Neural crest cell (in vitro differentiated cells): ENCODE measurements around the gene CAGE1. TPM values are rescaled to one million over a fixed set of nuclear protein-coding genes. Genes with fewer than 3 reads are reported as not detected.
A peak's percentile ranks its signal among the peaks of the same experiment; 100 is the strongest.

Source experiments
- DNase-seq: peaks from one replicate; pipeline ENCODE4 v3.0.0; 2021; ENCODE audit warnings: low read depth, mixed read lengths, low spot score
- H3K27ac Mint-ChIP-seq: one replicate; pipeline ENCODE4 v1.8.0; 2021; ENCODE audit warnings: mild to moderate bottlenecking, mixed read lengths; ENCODE audit not compliant: unreplicated experiment
- H3K27me3 Mint-ChIP-seq: 2 replicates; pipeline ENCODE4 v1.8.0; 2021; ENCODE audit warnings: low read depth, mild to moderate bottlenecking, mixed read lengths
- H3K36me3 Mint-ChIP-seq: 2 replicates; pipeline ENCODE4 v1.8.0; 2021; ENCODE audit warnings: low read depth, mild to moderate bottlenecking, mixed read lengths
- H3K4me1 Mint-ChIP-seq: 2 replicates; pipeline ENCODE4 v1.8.0; 2021; ENCODE audit warnings: mixed read lengths
- H3K4me3 Mint-ChIP-seq: one replicate; pipeline ENCODE4 v1.8.0; 2021; ENCODE audit warnings: mild to moderate bottlenecking, mixed read lengths
- H3K9me3 Mint-ChIP-seq: 2 replicates; pipeline ENCODE4 v1.8.0; 2021; ENCODE audit warnings: mixed read lengths
- long read RNA-seq: library from polyadenylated mRNA; unstranded; transcript quantifications from one replicate; pipeline ENCODE4 v2.0.0, GENCODE V29; 2020
- total RNA-seq: library from RNA; stranded (reverse); gene quantifications from 2 replicates; pipeline ENCODE4 v1.2.1, GENCODE V29; 2021
- TF ChIP-seq, protein P1 (sequence below): fragments of 200-600 bp; sonication (generic); conservative IDR thresholded peaks from 2 replicates; pipeline ENCODE4 v1.5.0; 2021; ENCODE audit warnings: antibody characterized with exemption, mild to moderate bottlenecking

CAGE1 gene
- 0.16 and 0.20 TPM in 2 replicates for total RNA-seq
- long read RNA-seq: 0 reads

DNA sequence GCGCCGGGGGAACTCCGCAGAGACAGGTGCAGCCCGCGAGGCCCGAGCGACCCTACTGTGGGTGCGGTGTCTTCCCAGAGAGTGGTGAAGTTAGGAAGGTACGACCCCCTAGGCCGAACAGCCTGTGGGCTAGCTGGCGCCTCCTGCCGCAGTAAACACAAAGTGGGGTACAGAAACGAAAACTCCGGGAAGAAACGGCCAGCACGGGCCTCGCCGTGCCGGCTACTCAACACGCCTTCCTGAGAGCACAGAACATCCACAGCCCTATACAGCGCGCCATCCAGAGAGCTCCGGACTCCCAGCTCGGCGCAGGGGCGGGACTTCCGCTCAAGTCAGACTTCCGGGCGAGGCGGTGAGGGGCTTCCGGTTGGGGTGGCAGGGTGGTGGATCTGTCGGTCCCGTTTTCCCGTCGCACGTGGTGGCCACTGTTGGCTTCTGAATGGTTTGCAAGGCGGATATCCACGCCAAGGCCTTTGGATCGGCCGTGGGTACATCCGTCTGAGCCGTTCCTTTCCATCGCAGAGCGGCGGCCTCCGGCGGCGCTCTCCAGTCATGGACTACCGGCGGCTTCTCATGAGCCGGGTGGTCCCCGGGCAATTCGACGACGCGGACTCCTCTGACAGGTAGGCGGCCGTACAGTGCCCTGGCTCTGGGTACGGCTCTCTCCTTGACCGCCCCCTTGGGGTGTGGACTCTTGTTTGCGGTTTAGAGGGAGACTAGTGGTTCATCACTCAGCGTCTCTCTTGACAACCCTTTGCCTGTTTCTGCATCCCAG is at the start of gene CAGE1, which contains the start of gene RIOK1:
Gene CAGE1, minus strand, starts transcription at position 292 of the 775 bp plus-strand sequence. CDS start 2,569 bp downstream, outside the sequence.
Gene RIOK1, plus strand, starts transcription at position 358 of the 775 bp plus-strand sequence. Its CDS starts 195 bp downstream, at position 553.
- peak within 1 kb of the TSS; percentile 97 for H3K27ac Mint-ChIP-seq
- H3K27me3 Mint-ChIP-seq: no peaks in the 10 kb centered on the region
- peaks cover 41% of the 10 kb centered on the region for H3K4me1 Mint-ChIP-seq
- peak within 1 kb of the TSS; percentile 99 for H3K4me3 Mint-ChIP-seq
- H3K9me3 Mint-ChIP-seq: no peaks in the 10 kb centered on the region
- TF ChIP-seq, protein P1, sequence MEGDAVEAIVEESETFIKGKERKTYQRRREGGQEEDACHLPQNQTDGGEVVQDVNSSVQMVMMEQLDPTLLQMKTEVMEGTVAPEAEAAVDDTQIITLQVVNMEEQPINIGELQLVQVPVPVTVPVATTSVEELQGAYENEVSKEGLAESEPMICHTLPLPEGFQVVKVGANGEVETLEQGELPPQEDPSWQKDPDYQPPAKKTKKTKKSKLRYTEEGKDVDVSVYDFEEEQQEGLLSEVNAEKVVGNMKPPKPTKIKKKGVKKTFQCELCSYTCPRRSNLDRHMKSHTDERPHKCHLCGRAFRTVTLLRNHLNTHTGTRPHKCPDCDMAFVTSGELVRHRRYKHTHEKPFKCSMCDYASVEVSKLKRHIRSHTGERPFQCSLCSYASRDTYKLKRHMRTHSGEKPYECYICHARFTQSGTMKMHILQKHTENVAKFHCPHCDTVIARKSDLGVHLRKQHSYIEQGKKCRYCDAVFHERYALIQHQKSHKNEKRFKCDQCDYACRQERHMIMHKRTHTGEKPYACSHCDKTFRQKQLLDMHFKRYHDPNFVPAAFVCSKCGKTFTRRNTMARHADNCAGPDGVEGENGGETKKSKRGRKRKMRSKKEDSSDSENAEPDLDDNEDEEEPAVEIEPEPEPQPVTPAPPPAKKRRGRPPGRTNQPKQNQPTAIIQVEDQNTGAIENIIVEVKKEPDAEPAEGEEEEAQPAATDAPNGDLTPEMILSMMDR: peak; percentile 47
- peak; percentile 92 for DNase-seq
- no peaks in the 10 kb centered on the region for H3K36me3 Mint-ChIP-seq

DNA sequence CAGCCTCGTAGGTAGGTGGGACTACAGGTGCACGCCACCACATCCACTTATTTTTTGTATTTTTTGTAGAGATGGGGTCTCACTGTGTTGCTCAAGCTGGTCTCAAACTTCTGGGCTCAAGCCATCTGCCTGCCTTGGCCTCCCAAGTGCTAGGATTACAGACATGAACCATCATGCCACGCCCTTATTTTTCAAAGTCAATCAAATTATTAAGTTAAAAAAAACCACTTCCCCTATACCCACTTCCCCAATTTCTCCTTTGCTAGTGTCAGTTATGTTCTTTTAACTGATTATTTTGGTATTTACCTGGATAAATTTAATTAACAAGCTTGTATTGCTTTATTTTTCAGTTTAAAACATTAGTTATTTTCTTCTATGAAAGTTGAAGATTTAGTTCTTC is 49.7 kb upstream of the CAGE1 start:
- Mint-ChIP-seq H3K27me3 (peaks cover 4% of the 10 kb centered on the region), H3K36me3 (peaks cover 5% of the 10 kb centered on the region), H3K27ac (no peak overlapping the region), H3K4me1 (no peaks in the 10 kb centered on the region), H3K4me3 (no peak overlapping the region), H3K9me3 (peaks cover 4% of the 10 kb centered on the region)
- TF ChIP-seq, protein P1: no peak
- DNase-seq: no peak

DNA sequence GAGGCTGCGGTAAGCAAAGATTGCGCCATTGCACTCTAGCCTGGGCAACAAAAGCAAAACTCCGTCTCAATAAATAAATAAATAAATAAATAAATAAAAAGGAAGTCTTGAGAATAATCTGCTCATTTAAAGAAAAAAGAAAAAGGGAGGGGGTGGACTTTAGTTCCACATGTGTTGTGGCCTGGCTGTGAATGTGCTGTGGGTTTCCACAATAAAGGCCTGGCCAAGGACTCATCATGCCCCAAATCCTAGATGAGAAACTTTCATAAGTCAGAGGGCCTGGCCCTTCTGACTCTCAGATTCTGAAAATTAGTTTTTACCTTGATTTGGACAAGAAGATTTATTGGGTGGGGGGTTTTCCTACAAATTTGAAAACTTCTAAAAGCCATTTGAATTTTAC is 48.5 kb upstream of the CAGE1 start:
- Mint-ChIP-seq H3K27ac (no peak overlapping the region), H3K27me3 (peaks cover 4% of the 10 kb centered on the region), H3K4me1 (no peaks in the 10 kb centered on the region), H3K36me3 (peaks cover 5% of the 10 kb centered on the region), H3K4me3 (no peak overlapping the region), H3K9me3 (peaks cover 4% of the 10 kb centered on the region)
- no peak for DNase-seq
- TF ChIP-seq, protein P1: no peak

DNA sequence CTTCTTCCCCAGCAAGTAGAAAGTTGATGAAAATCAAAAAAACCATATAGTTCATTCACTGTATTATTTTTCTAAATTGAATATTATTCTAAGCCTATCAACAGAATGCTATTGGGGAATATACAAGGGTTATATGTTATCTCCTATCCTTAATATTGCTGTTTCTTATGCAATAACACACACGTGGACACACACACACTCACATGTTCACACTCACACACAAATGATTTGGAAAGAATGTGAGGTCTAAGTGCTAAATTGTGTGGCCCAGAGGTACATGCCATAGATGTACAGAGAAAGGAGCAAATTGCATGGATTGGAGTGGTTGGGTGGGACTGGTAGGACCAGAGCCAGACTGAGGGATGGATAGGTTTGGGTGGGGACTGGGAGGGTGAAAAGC is 45.1 kb upstream of the CAGE1 start:
- no peak overlapping the region for H3K27ac Mint-ChIP-seq
- no peaks in the 10 kb centered on the region for H3K9me3 Mint-ChIP-seq
- H3K4me3 Mint-ChIP-seq: no peak overlapping the region
- DNase-seq: no peak
- H3K27me3 Mint-ChIP-seq: no peaks in the 10 kb centered on the region
- H3K36me3 Mint-ChIP-seq: peaks cover 3% of the 10 kb centered on the region
- TF ChIP-seq, protein P1: no peak
- H3K4me1 Mint-ChIP-seq: no peaks in the 10 kb centered on the region

DNA sequence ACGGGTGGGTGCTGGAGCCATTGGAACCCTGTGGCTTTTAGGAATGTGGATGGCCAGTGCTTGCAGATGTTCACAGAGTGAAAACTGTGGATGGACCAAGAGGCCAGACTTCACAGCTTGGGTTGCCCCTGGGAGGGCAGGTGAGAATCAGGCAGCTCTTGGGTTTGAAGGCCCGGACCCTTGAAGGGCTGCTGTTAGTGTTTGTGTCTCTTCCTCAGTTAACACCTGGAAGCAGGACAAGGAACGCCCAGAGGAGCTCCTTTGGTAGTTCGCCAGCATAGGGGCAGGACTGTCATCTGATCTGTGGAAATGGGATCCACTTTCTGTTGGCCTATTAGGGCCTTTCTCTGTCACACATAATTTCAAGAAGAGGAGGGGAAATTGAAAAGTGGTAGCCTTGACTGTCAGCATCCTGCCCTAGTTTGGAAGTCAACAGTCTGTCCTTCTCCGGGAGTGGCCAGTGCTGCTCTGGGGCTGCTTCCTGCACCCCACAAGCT is 43.6 kb upstream of the CAGE1 start:
- no peaks in the 10 kb centered on the region for H3K27me3 Mint-ChIP-seq
- H3K4me3 Mint-ChIP-seq: no peak overlapping the region
- H3K36me3 Mint-ChIP-seq: peaks cover 3% of the 10 kb centered on the region
- no peaks in the 10 kb centered on the region for H3K9me3 Mint-ChIP-seq
- no peak overlapping the region for H3K27ac Mint-ChIP-seq
- no peaks in the 10 kb centered on the region for H3K4me1 Mint-ChIP-seq
- TF ChIP-seq, protein P1: no peak
- DNase-seq: no peak
